Upper lobe of left lung (tissue), 6 donors: Measurements from ENCODE around the gene PPM1L. TPM values are rescaled to one million over a fixed set of nuclear protein-coding genes. Genes with fewer than 3 reads are reported as not detected.

Experiments
- ATAC-seq, 2 donors: fragments of 200-7000 bp; cut with Tn5 transposase; one replicate each; pipeline ENCODE4 v1.9.1; 2022; ENCODE audit warnings: mild to moderate bottlenecking in 2 of 2, moderate library complexity in 2 of 2; ENCODE audit not compliant: low FRiP score in 2 of 2
- DNase-seq, 2 donors: peaks; one replicate each; pipeline ENCODE4 v3.0.0-alpha.2; 2019 to 2020
- H3K27ac ChIP-seq, 4 donors: fragments of 200-600 bp; sonication (generic); one replicate each; pipeline ENCODE4 v1.5.1; 2016 to 2019
- H3K27me3 ChIP-seq, 4 donors: fragments of 200-600 bp; sonication (generic); one replicate each; pipeline ENCODE4 v1.5.1; 2017 to 2019
- H3K36me3 ChIP-seq, 4 donors: fragments of 200-600 bp; sonication (generic); one replicate each; pipeline ENCODE4 v1.5.1; 2016 to 2019
- H3K4me1 ChIP-seq, 4 donors: fragments of 200-600 bp; sonication (generic); one replicate each; pipeline ENCODE4 v1.5.1; 2018 to 2019
- H3K4me3 ChIP-seq, 4 donors: fragments of 200-600 bp; sonication (generic); one replicate each; pipeline ENCODE4 v1.5.1; 2017 to 2019; ENCODE audit warnings: mild to moderate bottlenecking in 2 of 4, moderate library complexity in 1 of 4
- H3K9me3 ChIP-seq, 4 donors: fragments of 200-600 bp; sonication (generic); one replicate each; pipeline ENCODE4 v1.5.1; 2018 to 2019
- CTCF ChIP-seq, 6 experiments: fragments of 450-650 bp in 4 of 6; fragments of 200-600 bp in 2 of 6; sonication (generic) in 2 of 6; IDR thresholded peaks; one replicate each; pipeline ENCODE4 v1.5.1; 2016 to 2019; ENCODE audit warnings: antibody characterized with exemption in 6 of 6
- EP300 ChIP-seq, 4 donors: sonication (generic); formaldehyde crosslinking; IDR thresholded peaks; one replicate each; pipeline ENCODE4 v1.5.1; 2017; ENCODE audit warnings: antibody characterized with exemption in 4 of 4, control low read depth in 2 of 4
- POLR2A ChIP-seq, 4 donors: fragments of 450-650 bp; IDR thresholded peaks; one replicate each; pipeline ENCODE4 v1.5.1; 2016 to 2017; ENCODE audit warnings: antibody characterized with exemption in 4 of 4, mild to moderate bottlenecking in 2 of 4
- POLR2AphosphoS5 ChIP-seq, 2 donors: sonication (generic); formaldehyde crosslinking; IDR thresholded peaks; one replicate each; pipeline ENCODE4 v1.5.1; 2017; ENCODE audit warnings: antibody characterized with exemption in 2 of 2
- WGBS, 2 donors: methylation state at CpG; one replicate each; pipeline ENCODE4 v1.1.5; 2017 to 2018; 5-methylcytosine and 5-hydroxymethylcytosine counted together
- total RNA-seq, 6 donors: library from RNA; depleted of rRNA in 4 of 6; stranded (reverse); fragments of >200 nt in 4 of 6; gene quantifications; one replicate each; pipeline versions ENCODE4 v1.1.0 to v1.2.1, GENCODE V29; 2016 to 2021
- donor health status: DM: no; HTN: no; CAD: no; lungs with moderate emphysema.
- donor health status: DM: no; HTN: yes; CAD: no; lungs with severe emphysema.

PPM1L gene
- total RNA-seq, 6 donors from 2014 or later, result 11.3 to 26.8 (median 18.7) TPM

- DNase-seq (peak in 1 of 2 donors; percentile 78), ATAC-seq (peak; percentile 88 to 92)
- peaks cover 3 to 20% (median 18%) of the 10 kb centered on the region in 4 donors for H3K4me1 ChIP-seq
- H3K4me3 ChIP-seq, result peak overlapping the region in 1 of 4 donors; percentile 12
- TF ChIP-seq POLR2AphosphoS5 (IDR thresholded peaks at IDR 0.05) (peak in 1 of 2 donors; percentile 5), POLR2A (IDR thresholded peaks at IDR 0.05) (no peak), EP300 (IDR thresholded peaks at IDR 0.05) (peak in 1 of 4 donors; percentile 17)
- peak overlapping the region; percentile 37 to 72 (median 68) for H3K27ac ChIP-seq
- no peaks in the 10 kb centered on the region for H3K27me3 ChIP-seq
- WGBS, 2 donors, result 17 to 20% methylated on average over 8 of the region's 8 CpGs
- H3K36me3 ChIP-seq, result no peaks in the 10 kb centered on the region
- H3K9me3 ChIP-seq, result no peaks in the 10 kb centered on the region
Observed at GRCh38 chr3:160801386-160802118, 45.5 kb downstream of the PPM1L start.

GRCh38 chr3:160804762-160805161, 48.7 kb downstream of the PPM1L start:
- no peak for DNase-seq
- Histone ChIP-seq H3K27ac (no peak overlapping the region), H3K27me3 (no peaks in the 10 kb centered on the region), H3K4me3 (no peak overlapping the region), H3K36me3 (no peaks in the 10 kb centered on the region), H3K4me1 (peaks cover 3 to 19% (median 13%) of the 10 kb centered on the region in 4 donors), H3K9me3 (no peaks in the 10 kb centered on the region)
- TF ChIP-seq POLR2A (IDR thresholded peaks at IDR 0.05), result no peak
- TF ChIP-seq EP300 (IDR thresholded peaks at IDR 0.05), result no peak
- TF ChIP-seq POLR2AphosphoS5 (IDR thresholded peaks at IDR 0.05), result no peak
- TF ChIP-seq CTCF (IDR thresholded peaks at IDR 0.05), result no peak
- no peak for ATAC-seq
- WGBS, 2 donors, result 7 to 25% methylated on average over 1 of the region's 1 CpG

- no peak for DNase-seq
- no peak for ATAC-seq
- H3K9me3 ChIP-seq, result no peaks in the 10 kb centered on the region
Observed at GRCh38 chr3:160806094-160806493, 50.1 kb downstream of the PPM1L start.

GRCh38 chr3:160806686-160807085, 50.7 kb downstream of the PPM1L start:
- Histone ChIP-seq H3K9me3 (no peaks in the 10 kb centered on the region), H3K27ac (no peak overlapping the region), H3K36me3 (no peaks in the 10 kb centered on the region), H3K4me1 (peaks cover 3 to 16% (median 9%) of the 10 kb centered on the region in 4 donors), H3K27me3 (no peaks in the 10 kb centered on the region), H3K4me3 (no peak overlapping the region)
- no peak for ATAC-seq
- WGBS, 2 donors, result 82 to 88% methylated on average over 3 of the region's 3 CpGs
- DNase-seq, result no peak
- TF ChIP-seq EP300 (IDR thresholded peaks at IDR 0.05), result no peak
- no peak for TF ChIP-seq CTCF (IDR thresholded peaks at IDR 0.05)
- no peak for TF ChIP-seq POLR2AphosphoS5 (IDR thresholded peaks at IDR 0.05)
- no peak for TF ChIP-seq POLR2A (IDR thresholded peaks at IDR 0.05)

More at GRCh38 chr3:160806094-160806493, 50.1 kb downstream of the PPM1L start:
- H3K4me3 ChIP-seq, result no peak overlapping the region
- H3K27me3 ChIP-seq, result no peaks in the 10 kb centered on the region
- TF ChIP-seq POLR2A (IDR thresholded peaks at IDR 0.05) (no peak), CTCF (IDR thresholded peaks at IDR 0.05) (no peak), EP300 (IDR thresholded peaks at IDR 0.05) (no peak), POLR2AphosphoS5 (IDR thresholded peaks at IDR 0.05) (no peak)
- no peaks in the 10 kb centered on the region for H3K36me3 ChIP-seq
- peaks cover 3 to 18% (median 12%) of the 10 kb centered on the region in 4 donors for H3K4me1 ChIP-seq
- H3K27ac ChIP-seq, result no peak overlapping the region

GRCh38 chr3:160808838-160809237, 52.8 kb downstream of the PPM1L start:
- Histone ChIP-seq H3K4me3 (no peak overlapping the region), H3K36me3 (no peaks in the 10 kb centered on the region), H3K4me1 (peaks cover 0 to 8% (median 3%) of the 10 kb centered on the region in 4 donors), H3K9me3 (no peaks in the 10 kb centered on the region), H3K27me3 (no peaks in the 10 kb centered on the region), H3K27ac (no peak overlapping the region)
- ATAC-seq (no peak), DNase-seq (no peak)
- TF ChIP-seq POLR2AphosphoS5 (IDR thresholded peaks at IDR 0.05) (no peak), CTCF (IDR thresholded peaks at IDR 0.05) (no peak), POLR2A (IDR thresholded peaks at IDR 0.05) (no peak), EP300 (IDR thresholded peaks at IDR 0.05) (no peak)
- 79 to 82% methylated on average over 3 of the region's 3 CpGs for WGBS, 2 donors
